ENCODE measurements around the gene SLC25A41. TPM values are rescaled to one million over a fixed set of nuclear protein-coding genes. Genes with fewer than 3 reads are reported as not detected.

The SLC25A41 gene
- total and polyA plus RNA-seq, 2 of the 8 experiments (the other 6 are each of a cell fraction or from before 2014, with no cell fraction given): 0.50 TPM; not detected in 1

DNA sequence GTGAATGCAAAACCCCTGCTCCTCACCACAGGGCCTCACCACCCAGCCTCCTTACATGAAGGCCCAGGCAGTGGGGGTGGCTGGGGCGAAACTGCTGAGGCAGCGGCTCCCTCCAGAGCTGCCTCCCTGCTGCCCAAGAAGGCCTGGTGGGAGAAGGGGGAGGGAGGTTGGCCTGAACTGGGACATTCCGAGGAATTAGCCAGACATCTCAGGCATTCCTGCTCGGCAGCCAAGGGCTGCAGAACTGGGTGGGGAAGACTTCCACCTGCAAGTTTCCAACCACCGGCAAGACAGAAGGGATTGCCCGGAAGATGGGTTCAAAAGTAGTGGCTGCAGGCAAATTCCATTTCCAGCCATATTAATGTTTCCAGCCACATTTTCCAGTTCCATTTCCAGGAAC, 55.5 kb downstream of the SLC25A41 start:
- Histone ChIP-seq H3K18ac (ENCODE audit: extremely low read depth, low read length) (no peak overlapping the region), H3K23ac (ENCODE audit: insufficient read length) (no peak overlapping the region), H3K23me2 (ENCODE audit: low read depth, low read length) (peaks cover 2% of the 10 kb centered on the region; the same call in 1 of the 2 replicates), H4K20me1 (replicated peaks in 1 of 2; ENCODE audit: control insufficient read depth in 1 of 2, insufficient read depth in 2 of 2, low read length in 2 of 2) (peaks cover 0 to 5% of the 10 kb centered on the region in 2 experiments), H3K4me2 (ENCODE audit: insufficient read depth in 1 of 2, low read depth in 2 of 2, low read length in 2 of 2) (no peak overlapping the region), H3K4me1 (replicated peaks in 1 of 4; ENCODE audit: control insufficient read depth in 3 of 4, insufficient read depth in 4 of 4, low read length in 3 of 4) (peaks cover 0 to 11% (median 7%) of the 10 kb centered on the region in 4 experiments; a peak in 5 of 7 replicates), H2BK15ac (ENCODE audit: low read length) (no peak overlapping the region), H4K8ac (ENCODE audit: extremely low read depth, insufficient read depth, low read length) (no peak overlapping the region), H2BK5ac (ENCODE audit: low read depth, low read length) (no peak overlapping the region), H2BK120ac (replicated peaks; ENCODE audit: low read depth, low read length) (no peak overlapping the region), H2BK12ac (ENCODE audit: low read depth, low read length) (no peak overlapping the region), H3K27me3 (replicated peaks in 1 of 4; ENCODE audit: control insufficient read depth in 3 of 4, extremely low read depth in 1 of 4, insufficient read depth in 3 of 4, low read length in 3 of 4) (no peaks in the 10 kb centered on the region), H2AFZ (ENCODE audit: low read length) (no peak overlapping the region), H2AK5ac (ENCODE audit: low read depth, low read length) (no peak overlapping the region), H3K4me3 (ENCODE audit: extremely low read depth in 1 of 4, insufficient read depth in 2 of 4, low read depth in 3 of 4, low read length in 4 of 4) (no peak overlapping the region), H2BK20ac (ENCODE audit: low read length) (no peak overlapping the region), H4K5ac (ENCODE audit: insufficient read length, low read depth, low read length) (no peak overlapping the region), H3K4ac (replicated peaks; ENCODE audit: insufficient read length, low read depth, low read length) (no peak overlapping the region), H3K9me3 (ENCODE audit: insufficient read depth in 2 of 2, low read depth in 1 of 2, low read length in 1 of 2) (peaks cover 5 to 11% of the 10 kb centered on the region in 2 experiments; a peak in 2 of 4 replicates), H3K36me3 (ENCODE audit: control insufficient read depth in 2 of 4, insufficient read depth in 4 of 4, low read length in 3 of 4) (peaks cover 16 to 43% (median 31%) of the 10 kb centered on the region in 4 experiments), H4K91ac (replicated peaks; ENCODE audit: insufficient read length, low read length) (no peak overlapping the region), H3K79me1 (ENCODE audit: low read depth, low read length) (no peaks in the 10 kb centered on the region), H3K27ac (ENCODE audit: low read depth, low read length) (no peak overlapping the region), H3K9ac (replicated peaks in 1 of 4; ENCODE audit: extremely low read depth in 1 of 4, low read depth in 3 of 4, low read length in 3 of 4) (no peak overlapping the region), H3K14ac (ENCODE audit: insufficient read length) (no peak overlapping the region), H3K56ac (replicated peaks; ENCODE audit: insufficient read length, low read depth, low read length) (no peak overlapping the region), H3K79me2 (ENCODE audit: control insufficient read depth in 1 of 2, insufficient read depth in 2 of 2, low read length in 2 of 2) (no peaks in the 10 kb centered on the region)
- WGBS, 2 experiments (ENCODE audit: extremely low coverage in 1 of 2, insufficient coverage in 1 of 2, insufficient read length in 1 of 2, insufficient replicate concordance in 2 of 2, low coverage in 1 of 2, low lambda C conversion rate in 2 of 2, missing lambda C conversion rate in 1 of 2): 85% methylated on average over 5 of the region's 6 CpGs; no CpG with 5 or more reads in 1 of the 2 experiments
- DNase-seq (ENCODE audit: low read depth in 1 of 2, low spot score in 2 of 2) (no peak), FAIRE-seq (no peak)
- ChIA-PET POLR2A (ENCODE audit: partially characterized antibody) (interaction anchor here (0.6 to 9.9 kb wide), 4 partner anchors 12 to 156 kb away, joined by 3 to 81 read pairs (median 4); partner anchors contain the start of gene GTF2F1), CTCF (ENCODE audit: partially characterized antibody) (interaction anchor here (0.7 to 1.9 kb wide), 5 partner anchors 10 to 252 kb away, joined by 3 to 6 read pairs (median 3); no protein-coding TSS in a partner anchor)
- no peak for TF ChIP-seq CEBPB (IDR thresholded peaks at IDR 0.05; ENCODE audit: low read depth, low read length)
- TF ChIP-seq MAFK (IDR thresholded peaks at IDR 0.05; ENCODE audit: low read depth, low read length): peak; percentile 36; the same call in 1 of the 2 replicates
- TF ChIP-seq TEAD4 (IDR thresholded peaks at IDR 0.05; ENCODE audit: low read depth, low read length): peak; percentile 59; the same call in 1 of the 2 replicates
- no peak for TF ChIP-seq JUND (IDR thresholded peaks at IDR 0.05; ENCODE audit: low read length)

Measured in H1 (cell line).